T-helper 2 cell treated with Interferon-gamma antibody and Interleukin-4, amounts not matched to agents 100 ng/mL and 5 ng/mL, for 36 hours (primary cell): ENCODE results near the gene MAP3K15. TPM values are rescaled to one million over a fixed set of nuclear protein-coding genes. Genes with fewer than 3 reads are reported as not detected.

ENCODE experiments used
- intact Hi-C: fragments of 100-400 bp; cut with micrococcal nuclease; formaldehyde crosslinking; loops from one replicate; pipeline ENCODE4 v1.15.1; 2023
- total RNA-seq: library from RNA; stranded (reverse); gene quantifications from 2 replicates; pipeline ENCODE4 v1.2.3, GENCODE V29; 2022

MAP3K15 gene
- total RNA-seq, 1 donor from 2014 or later: 0.09 TPM

GRCh38 chrX:19392703-19393102, 122.6 kb downstream of the MAP3K15 start:
- intact Hi-C loops: no loop called here

- intact Hi-C loops: no loop called here
Measured at GRCh38 chrX:19392078-19392477, 123.2 kb downstream of the MAP3K15 start.

DNA sequence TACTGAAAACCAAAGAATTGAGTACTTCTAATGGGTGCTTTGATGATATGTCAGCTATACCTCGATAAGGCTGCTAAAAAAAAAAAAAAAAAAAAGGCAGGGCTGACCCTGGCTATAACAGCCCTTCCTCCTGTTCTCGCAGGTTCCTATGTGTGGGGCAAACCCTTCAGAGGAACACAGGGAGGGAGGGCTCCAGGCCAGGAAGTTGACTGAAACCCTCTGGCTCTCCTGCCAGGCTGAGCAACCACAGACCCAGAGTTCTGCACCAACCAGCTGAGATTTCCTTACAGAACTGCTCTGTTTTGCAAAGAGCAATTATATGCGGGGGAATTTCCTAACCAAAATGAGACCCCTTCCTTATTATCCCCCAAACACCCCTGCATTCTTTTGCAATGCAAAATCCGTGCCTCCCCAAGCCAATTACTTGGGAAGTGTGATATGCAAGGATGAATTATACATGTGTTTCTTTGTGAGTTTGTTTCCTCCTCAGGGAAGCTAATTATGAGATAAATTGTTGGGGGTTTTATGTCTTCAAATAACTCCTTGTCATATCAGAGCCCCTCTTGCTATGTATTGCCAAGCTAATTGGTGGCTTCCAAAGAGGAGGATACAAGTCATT, 126.0 kb downstream of the MAP3K15 start:
- intact Hi-C loops: no loop called here

DNA sequence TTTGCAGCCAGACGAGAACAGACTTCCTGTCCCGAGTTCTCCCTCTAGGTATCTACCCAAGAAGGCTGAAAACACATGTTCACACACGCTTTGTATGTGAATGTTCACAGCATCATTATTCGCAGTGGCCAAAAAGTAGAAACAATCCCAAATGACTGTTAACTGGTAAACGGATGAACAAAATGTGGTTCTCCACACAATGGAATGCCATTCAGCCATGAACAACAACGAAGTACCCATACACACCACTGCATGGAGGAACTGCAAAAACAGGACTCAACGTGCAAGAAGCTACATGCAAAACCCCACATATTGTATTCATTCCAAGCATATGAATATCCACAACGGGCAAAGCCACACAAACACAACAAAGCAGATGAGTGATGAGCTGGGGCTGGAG, 126.6 kb downstream of the MAP3K15 start:
- intact Hi-C loops: no loop called here

- intact Hi-C loops: no loop called here
Measured at GRCh38 chrX:19388064-19388679, 127.1 kb downstream of the MAP3K15 start.

GRCh38 chrX:19386679-19387078, 128.6 kb downstream of the MAP3K15 start:
- intact Hi-C loops: no loop called here

DNA sequence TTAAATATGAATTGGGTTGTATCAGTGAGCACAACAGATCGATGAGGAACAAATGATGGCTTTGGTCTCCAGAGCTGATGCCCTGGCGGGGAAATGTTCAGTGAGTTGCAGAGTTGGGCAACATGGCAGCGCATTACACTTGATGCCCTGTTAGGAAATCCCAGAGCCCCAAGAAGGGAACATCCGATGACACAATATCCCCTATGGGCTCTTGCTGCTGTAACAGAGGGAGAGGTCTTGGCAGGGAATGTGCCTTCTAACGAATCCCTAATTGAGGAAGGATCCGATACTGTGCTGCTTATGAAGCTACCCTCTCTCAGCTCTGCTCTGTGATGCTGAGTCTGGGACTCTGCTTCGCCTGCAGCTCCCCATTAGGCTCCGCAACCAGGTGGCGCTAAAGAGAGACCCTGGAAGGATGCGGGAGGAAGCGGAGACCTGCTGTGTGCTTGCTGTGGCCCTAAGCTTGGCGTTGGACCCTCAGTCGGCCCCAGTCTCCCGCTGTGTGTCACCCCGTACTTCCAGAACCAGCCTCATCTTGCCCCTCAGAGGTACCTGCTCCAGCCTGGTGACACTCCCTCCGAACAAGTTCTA, 132.7 kb downstream of the MAP3K15 start:
- intact Hi-C loops: loop anchor here (1.0 kb wide), 1 partner anchor 685 kb away; no protein-coding TSS in a partner anchor

DNA sequence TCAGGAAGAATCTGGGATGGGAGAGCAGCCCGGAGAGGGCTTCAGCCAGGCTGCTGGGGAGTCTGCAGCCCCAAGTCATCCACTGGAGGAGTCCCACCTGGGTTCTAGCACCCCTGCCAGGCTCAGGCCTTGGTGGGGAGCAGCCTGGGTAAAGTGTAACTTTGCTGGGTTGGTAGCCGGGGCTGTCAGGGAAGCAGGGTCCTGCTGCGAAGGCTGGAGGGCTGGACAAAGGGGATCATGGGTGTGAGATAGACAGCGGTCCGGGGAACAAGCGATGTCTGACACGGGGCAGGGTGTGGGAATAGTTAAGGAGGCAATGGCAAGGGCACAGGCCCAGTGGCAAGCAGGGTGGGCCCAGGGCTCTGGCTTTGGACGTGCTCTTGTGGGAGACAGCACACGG, 134.0 kb downstream of the MAP3K15 start:
- intact Hi-C loops: no loop called here

- intact Hi-C loops: no loop called here
Measured at GRCh38 chrX:19377799-19378198, 137.5 kb downstream of the MAP3K15 start.

DNA sequence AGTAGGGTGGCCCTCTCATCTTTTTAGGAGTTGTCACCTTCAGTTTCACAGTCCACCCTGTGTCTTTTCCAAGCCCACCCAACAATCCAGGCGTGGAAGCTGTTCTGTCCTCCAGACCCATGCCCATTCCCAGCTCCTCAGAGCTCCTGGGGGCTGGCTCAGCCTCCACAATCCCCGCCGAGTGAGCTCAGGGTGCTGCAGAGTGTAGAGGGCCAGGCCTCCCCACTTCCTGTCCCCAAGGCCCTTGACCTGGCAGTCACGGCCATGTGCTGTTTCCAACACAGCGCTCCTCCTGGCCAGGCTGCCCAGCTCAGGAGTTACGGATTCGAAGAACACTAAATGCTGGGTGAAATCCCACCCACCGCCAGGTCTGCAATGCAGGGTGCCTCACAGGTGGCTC, 139.8 kb downstream of the MAP3K15 start:
- intact Hi-C loops: no loop called here

DNA sequence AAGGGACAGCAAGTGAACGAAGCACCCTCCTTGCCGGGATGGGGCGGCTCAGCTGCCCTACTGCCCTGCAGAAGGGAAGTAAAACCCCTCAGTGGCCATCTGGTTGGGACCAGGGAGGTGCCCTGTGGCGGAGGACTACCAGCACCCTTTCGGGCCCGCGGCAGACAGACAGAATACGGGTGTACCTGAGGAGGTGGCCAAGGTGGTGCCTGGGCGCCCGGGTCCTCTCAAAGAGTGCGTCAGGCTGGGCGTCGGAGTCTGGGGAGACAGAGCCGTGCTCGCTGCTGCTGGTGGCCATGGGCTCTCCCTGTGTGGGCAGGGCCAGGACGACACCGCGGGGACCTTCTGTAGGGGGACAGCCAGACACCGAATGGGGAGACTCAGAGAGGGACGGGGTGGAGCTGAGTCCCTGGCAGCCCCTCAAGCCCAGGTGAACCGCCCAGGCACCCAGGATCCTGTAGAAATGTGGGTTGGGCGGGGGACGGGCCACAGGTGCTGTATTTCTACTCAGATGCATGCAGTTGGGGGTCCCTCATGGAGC, 141.9 kb downstream of the MAP3K15 start:
- intact Hi-C loops: loop anchor here (5.0 kb wide), 2 partner anchors 159 to 694 kb away; no protein-coding TSS in a partner anchor

- intact Hi-C loops: loop anchor here (5.0 kb wide), 2 partner anchors 160 to 695 kb away; no protein-coding TSS in a partner anchor
Measured at GRCh38 chrX:19372547-19373331, 142.6 kb downstream of the MAP3K15 start.

- intact Hi-C loops: loop anchor here (5.0 kb wide), 2 partner anchors 160 to 695 kb away; no protein-coding TSS in a partner anchor
Measured at GRCh38 chrX:19372170-19372546, 143.2 kb downstream of the MAP3K15 start.

GRCh38 chrX:19370061-19370460, 145.2 kb downstream of the MAP3K15 start:
- intact Hi-C loops: loop anchor here (5.0 kb wide), 2 partner anchors 162 to 697 kb away; no protein-coding TSS in a partner anchor

DNA sequence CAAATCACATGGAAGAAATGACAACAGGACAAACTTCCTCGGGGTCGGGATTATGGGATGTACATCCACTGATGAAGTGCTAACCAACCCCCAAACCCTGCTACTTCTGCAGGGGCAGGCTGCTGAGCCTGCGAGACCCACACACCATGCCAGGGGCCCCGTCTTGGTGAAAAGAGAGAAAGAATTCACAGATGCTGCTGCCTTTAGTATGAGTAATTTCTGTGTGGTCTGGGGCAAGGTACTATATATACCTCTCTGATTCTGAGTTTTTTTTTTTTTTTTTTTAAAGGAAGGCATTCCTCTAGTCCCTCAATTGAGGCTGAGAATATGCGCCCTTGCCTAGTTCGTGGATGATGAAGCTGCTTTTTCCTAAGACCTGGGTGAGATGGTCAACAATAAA, 146.7 kb downstream of the MAP3K15 start:
- intact Hi-C loops: no loop called here

- intact Hi-C loops: no loop called here
Measured at GRCh38 chrX:19361701-19362100, 153.6 kb downstream of the MAP3K15 start.

DNA sequence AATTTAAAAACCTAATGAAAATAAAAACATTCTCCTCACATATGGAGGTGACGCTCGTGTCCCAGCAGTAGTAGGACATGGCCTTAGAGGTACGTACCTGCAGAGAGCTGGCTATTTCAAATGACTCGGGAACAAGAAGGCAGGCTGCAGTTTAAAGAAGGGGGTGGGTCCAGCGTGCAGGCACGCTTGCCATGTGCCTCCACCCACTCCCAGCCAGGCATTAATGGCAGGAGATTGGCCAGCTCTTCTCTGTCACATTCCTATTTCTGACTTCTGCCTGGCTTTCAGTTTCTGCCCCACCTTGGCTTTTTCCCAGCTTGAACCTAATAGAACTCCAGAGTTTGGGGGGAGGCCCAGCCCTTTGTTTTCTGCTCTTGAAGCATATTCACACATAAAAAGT, 154.4 kb downstream of the MAP3K15 start:
- intact Hi-C loops: no loop called here

DNA sequence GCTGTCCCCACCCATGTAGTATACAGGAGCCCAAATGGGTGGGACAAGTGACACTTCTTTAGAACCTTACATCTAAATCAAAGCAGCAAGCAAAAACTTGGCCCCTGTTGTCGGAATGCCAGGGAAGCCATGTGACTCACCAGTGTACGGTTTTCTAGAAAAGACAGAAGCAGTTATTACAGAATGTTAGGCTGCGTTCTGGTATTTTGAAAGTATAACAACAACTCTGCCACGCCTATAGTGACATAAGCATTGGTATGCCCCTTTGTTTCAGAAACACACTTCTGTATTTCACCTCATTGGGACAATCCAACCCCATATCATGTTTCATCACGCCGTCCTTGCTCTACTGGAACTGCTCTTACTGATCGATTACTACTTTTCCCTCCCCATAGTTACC, 156.8 kb downstream of the MAP3K15 start:
- intact Hi-C loops: no loop called here

DNA sequence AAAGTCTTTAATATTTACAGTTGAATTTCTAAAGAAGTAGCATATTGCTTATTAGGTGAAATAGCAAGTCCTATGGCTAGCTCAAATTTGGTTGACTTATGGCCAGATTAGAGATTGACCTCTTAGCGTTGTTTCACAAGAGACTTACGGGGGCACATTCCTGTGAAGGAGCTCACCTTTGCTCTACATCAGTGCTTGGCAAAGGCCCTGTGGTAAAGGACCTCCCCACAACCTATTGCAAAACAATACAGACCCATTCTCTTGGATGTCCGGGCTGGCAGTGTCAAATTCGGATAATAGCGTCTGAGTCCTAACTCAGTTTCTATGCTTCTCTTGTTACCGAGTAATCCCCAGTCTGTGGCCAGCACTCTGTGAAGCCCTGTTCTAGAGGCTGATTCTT, 160.7 kb downstream of the MAP3K15 start:
- intact Hi-C loops: no loop called here

GRCh38 chrX:19350941-19351384, 164.3 kb downstream of the MAP3K15 start:
- intact Hi-C loops: no loop called here

DNA sequence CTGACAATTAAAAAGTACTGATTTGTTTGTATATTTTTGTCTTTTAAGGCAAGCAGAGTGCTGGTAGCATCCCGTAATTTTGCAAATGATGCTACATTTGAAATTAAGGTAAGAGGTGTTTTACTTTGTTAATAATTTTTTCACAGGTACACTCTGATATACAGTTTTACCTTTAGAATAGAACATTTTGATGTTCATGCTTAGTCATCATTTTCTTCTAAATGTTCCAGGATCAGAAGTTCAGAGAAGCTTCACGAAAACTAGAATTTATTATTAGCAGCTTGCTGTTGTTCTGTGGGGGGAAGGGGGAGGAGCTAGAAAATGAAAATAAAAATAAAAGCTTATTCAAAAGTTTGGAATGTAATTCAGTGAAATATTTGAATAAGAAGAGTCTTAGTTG, 166.0 kb downstream of the MAP3K15 start:
- intact Hi-C loops: no loop called here
